ENCODE data around the gene KATNB1.
A peak's percentile ranks its signal among the peaks of the same experiment; 100 is the strongest.
"Not testable (repeated sequence)": the region's sequence is repeated elsewhere in the genome, so short reads cannot be mapped to it uniquely, and the experiment has no call there.

KATNB1 gene

DNA sequence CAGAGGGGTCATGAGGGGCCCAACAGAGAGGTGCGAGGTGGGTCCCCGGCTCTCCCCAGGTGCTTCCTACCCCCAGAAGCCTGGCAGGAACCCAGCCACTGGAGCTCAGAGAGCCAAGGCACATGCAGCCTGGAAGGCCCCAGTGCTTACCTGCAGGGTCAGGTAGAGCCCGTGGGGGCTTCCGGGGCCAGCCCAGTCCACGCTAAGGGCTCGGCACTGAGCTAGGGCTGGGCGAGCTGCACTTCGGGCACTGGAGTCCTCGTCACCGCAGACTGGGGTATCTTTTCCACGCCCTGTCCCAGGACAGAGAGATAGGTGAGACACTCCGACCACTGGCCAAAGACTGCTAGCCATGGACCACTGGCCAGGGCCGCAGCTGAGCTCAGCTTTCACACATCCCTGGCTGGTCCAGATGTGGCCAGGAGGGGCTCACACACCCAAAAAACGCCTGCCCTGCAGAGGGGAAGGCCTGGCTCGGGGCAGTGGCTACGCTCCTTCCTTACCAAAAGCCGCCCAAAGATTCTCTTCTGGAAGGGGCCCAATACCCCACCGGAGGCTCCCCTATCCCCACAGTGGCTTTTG lies 59.4 kb downstream of the KATNB1 start:
- no peak for ATAC-seq (ENCODE audit: low read depth)
- H3K9me3 Mint-ChIP-seq: no peaks in the 10 kb centered on the region

DNA sequence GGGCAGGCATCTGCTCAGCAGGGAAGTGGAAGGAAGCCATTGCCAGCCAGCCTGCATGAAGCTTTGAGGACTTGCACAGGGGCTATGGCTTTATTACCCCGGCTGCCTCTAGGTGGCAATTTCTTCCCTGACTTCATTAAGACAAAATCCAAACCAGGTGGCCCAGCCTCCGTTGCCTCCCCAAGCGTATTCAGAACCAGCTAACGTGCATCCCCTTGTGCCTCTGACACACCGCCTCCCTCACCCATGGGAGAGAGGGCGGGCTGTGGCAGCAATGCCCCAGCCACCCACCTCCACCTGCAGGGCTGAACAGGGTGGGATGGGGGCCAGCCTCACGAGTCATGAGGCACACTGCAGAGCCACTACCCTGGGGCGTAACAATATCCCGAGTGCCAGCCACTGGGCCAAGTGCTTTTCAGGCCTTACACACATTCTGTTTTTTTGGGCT lies 59.9 kb downstream of the KATNB1 start:
- Mint-ChIP-seq H3K27ac (no peak overlapping the region), H3K9me3 (no peaks in the 10 kb centered on the region), H3K4me3 (no peak overlapping the region), H3K27me3 (peaks cover 18% of the 10 kb centered on the region), H3K36me3 (no peaks in the 10 kb centered on the region), H3K4me1 (peaks cover 8% of the 10 kb centered on the region)
- ATAC-seq (ENCODE audit: low read depth) (peak; percentile 51), DNase-seq (ENCODE audit: low spot score in 2 of 2) (no peak)

More for the DNA sequence above, 59.4 kb downstream of the KATNB1 start:
- Mint-ChIP-seq H3K27me3 (peaks cover 15% of the 10 kb centered on the region), H3K27ac (no peak overlapping the region), H3K4me3 (no peak overlapping the region), H3K36me3 (no peaks in the 10 kb centered on the region), H3K4me1 (peaks cover 5% of the 10 kb centered on the region)
- DNase-seq (ENCODE audit: low spot score in 2 of 2): no peak

DNA sequence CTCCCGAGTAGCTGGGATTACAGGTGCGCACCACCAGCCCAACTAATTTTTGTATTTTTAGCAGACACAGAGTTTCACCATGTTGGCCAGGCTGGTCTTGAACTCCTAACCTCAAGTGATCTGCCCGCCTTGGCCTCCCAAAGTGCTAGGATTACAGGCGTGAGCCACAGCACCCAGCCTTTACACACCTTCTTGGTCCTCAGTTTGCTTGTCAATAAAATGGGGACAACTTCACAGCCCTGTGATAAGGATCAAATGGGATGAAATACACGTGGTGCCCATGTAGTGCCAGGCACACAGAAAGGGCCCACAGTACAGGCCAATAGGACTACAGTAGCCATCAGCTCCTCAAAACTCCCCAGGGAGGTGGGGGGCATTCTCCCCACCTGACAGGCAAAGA lies 60.4 kb downstream of the KATNB1 start:
- not testable (repeated sequence) for H3K9me3 Mint-ChIP-seq; H3K4me3 Mint-ChIP-seq; ATAC-seq (ENCODE audit: low read depth); H3K4me1 Mint-ChIP-seq; H3K36me3 Mint-ChIP-seq; H3K27ac Mint-ChIP-seq; DNase-seq (ENCODE audit: low spot score in 2 of 2)
- peaks cover 19% of the 10 kb centered on the region for H3K27me3 Mint-ChIP-seq

DNA sequence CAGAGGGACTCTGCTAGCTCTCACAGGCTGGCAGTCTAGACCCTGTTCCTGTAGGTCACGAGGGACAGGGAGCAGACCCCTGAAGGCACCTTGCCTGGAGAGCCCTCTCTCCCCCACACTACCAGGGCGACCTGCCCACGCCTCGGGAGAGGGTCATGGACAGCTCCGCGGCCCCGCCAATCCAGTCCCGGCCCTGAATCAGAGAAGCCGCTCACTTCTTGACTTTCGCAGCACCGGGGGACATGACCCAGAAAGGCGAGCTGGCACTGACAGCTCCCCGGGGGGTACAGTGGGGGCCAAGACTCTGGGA lies 61.6 kb downstream of the KATNB1 start:
- peaks cover 20% of the 10 kb centered on the region for H3K27me3 Mint-ChIP-seq

DNA sequence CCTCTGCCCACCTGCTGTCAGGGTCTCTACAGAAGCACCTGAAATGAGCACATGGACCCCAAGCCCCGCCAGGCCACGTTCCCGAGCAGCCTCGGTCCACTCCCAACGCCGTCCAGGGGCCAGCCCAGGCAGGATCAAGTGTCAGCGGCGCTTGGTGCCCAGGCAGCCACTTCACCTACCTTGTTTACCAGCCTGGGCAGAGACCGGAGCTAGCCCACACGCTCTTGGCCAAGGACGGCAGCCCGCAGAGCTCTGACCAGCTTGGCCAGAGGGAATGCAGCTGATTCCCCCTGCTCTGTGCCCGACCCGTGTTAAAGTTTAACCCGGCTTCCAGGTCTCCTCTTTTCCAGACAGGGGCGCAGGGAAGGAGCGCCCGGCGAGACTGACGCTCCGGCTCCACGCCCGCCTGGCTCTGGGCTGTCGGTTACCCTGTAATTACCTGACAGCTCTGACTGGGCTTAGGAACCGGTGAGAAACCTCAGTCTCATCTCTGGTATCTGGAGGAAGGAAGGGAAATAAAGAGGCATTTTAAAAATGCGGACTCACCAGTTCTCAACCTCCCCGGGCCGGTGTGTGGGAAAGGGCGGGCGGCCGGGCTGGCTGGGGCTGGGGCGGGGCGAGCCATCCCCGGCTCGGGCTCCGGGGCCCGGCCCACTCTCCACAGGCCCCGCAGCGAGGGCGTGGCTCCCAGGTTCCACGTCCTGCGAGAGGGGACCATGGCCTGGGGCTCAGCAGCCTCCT lies 62.1 kb downstream of the KATNB1 start:
- ATAC-seq (ENCODE audit: low read depth) (no peak), DNase-seq (ENCODE audit: low spot score in 2 of 2) (no peak)
- H3K36me3 Mint-ChIP-seq: peaks cover 2% of the 10 kb centered on the region
- peaks cover 21% of the 10 kb centered on the region for H3K27me3 Mint-ChIP-seq
- H3K4me3 Mint-ChIP-seq: no peak overlapping the region
- peaks cover 15% of the 10 kb centered on the region for H3K4me1 Mint-ChIP-seq
- no peak overlapping the region for H3K27ac Mint-ChIP-seq
- no peaks in the 10 kb centered on the region for H3K9me3 Mint-ChIP-seq

More for the DNA sequence above, 61.6 kb downstream of the KATNB1 start:
- Mint-ChIP-seq H3K27ac (no peak overlapping the region), H3K4me3 (no peak overlapping the region), H3K36me3 (no peaks in the 10 kb centered on the region), H3K4me1 (peaks cover 12% of the 10 kb centered on the region), H3K9me3 (no peaks in the 10 kb centered on the region)
- ATAC-seq (ENCODE audit: low read depth) (no peak), DNase-seq (ENCODE audit: low spot score in 2 of 2) (no peak)

DNA sequence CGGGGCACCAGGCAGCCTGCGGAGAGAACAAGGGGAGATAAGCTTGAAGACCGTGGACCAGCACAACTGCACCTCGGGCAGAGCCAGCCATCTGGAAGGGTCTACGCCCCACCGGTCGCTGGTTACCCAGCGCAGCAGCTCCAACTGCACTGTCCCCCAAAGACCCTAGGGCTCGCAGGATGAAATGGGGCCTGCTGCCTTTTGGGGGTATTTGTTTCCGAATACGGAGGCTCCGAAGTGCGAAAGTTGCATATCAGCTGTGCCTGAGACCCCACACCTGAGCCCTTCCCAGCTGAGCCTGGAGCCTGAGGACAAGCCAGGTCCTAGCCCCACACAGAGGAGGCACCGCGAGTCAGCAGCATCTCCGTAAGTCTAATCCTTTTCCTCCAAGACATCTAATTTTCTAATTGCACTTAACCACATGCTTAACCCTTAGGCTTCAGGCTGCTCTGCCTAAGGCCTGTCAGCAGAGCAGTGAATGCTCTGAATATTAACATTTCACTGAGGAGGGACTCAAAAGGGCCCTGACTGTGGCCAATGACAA lies 62.8 kb downstream of the KATNB1 start:
- H3K9me3 Mint-ChIP-seq: no peaks in the 10 kb centered on the region
- ATAC-seq (ENCODE audit: low read depth): no peak
- no peak overlapping the region for H3K4me3 Mint-ChIP-seq
- H3K36me3 Mint-ChIP-seq: peaks cover 4% of the 10 kb centered on the region
- H3K27me3 Mint-ChIP-seq: peaks cover 26% of the 10 kb centered on the region
- no peak for DNase-seq (ENCODE audit: low spot score in 2 of 2)
- no peak overlapping the region for H3K27ac Mint-ChIP-seq
- H3K4me1 Mint-ChIP-seq: peaks cover 18% of the 10 kb centered on the region

DNA sequence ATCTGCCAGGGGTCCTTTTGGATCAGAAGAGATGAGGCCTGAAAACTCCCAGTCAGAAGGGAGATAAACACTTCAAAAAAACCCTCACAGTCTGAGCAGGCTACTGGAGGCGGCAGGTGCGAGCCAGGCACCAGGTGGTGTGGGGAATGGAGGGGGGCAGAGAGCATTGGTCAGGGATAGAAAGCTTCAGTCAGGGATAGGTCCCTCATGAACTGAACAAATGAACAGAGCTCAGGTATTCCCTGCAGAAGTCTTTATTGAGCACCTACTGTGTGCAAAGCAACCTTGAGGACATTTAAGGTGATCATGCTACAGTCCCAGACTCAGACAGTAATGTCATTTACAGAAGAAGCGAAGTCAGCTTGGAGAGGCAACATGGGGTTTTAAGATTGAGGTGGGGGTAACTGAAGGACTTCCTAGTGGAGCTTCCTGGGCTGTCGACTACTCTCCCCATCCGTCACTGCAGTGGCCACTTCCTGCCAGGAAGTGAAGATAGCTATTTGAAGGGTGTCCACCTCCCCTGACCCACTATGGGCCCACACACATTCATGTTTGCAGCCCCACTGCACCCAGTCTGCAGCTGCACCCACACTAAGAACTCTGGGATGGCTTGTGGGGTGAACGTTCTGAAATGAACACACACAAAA lies 63.5 kb downstream of the KATNB1 start:
- no peak for ATAC-seq (ENCODE audit: low read depth)

DNA sequence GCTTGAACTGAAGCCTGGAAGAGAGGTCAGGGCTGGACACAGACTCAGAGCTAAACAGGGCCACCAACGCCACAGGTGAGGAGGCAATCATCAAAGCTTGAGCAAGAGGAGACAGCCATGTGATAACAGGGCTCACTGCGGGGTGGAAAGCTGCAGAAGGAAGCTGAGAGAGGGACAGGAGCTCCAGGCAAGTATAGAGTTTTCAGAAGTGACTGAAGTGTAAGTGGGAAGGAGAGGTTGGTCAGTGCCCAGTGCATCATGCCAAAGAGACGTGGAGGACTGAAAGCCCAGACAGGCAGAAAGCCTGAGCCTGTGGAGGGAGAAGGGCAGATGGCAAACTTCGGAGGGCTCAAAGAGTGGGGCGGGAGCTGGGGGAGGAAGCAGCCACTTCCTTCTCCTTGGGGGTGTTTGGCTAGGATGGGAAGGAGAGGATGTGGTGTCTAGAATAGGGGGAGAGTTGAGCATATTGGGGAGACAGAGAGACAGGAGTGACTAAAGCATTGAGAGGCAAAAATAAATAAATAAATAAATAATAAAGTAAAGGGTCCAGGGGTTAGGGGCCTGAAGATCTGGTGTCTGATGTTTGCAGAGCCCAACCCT lies 64.1 kb downstream of the KATNB1 start:
- Mint-ChIP-seq H3K4me1 (peaks cover 18% of the 10 kb centered on the region), H3K36me3 (peaks cover 4% of the 10 kb centered on the region), H3K9me3 (no peaks in the 10 kb centered on the region), H3K4me3 (no peak overlapping the region), H3K27ac (no peak overlapping the region), H3K27me3 (peaks cover 29% of the 10 kb centered on the region)
- DNase-seq (ENCODE audit: low spot score in 2 of 2) (no peak), ATAC-seq (ENCODE audit: low read depth) (no peak)

More for the DNA sequence above, 63.5 kb downstream of the KATNB1 start:
- peaks cover 26% of the 10 kb centered on the region for H3K27me3 Mint-ChIP-seq
- H3K36me3 Mint-ChIP-seq: peaks cover 4% of the 10 kb centered on the region
- H3K4me3 Mint-ChIP-seq: no peak overlapping the region
- peaks cover 18% of the 10 kb centered on the region for H3K4me1 Mint-ChIP-seq
- H3K27ac Mint-ChIP-seq: no peak overlapping the region
- no peaks in the 10 kb centered on the region for H3K9me3 Mint-ChIP-seq
- DNase-seq (ENCODE audit: low spot score in 2 of 2): no peak

DNA sequence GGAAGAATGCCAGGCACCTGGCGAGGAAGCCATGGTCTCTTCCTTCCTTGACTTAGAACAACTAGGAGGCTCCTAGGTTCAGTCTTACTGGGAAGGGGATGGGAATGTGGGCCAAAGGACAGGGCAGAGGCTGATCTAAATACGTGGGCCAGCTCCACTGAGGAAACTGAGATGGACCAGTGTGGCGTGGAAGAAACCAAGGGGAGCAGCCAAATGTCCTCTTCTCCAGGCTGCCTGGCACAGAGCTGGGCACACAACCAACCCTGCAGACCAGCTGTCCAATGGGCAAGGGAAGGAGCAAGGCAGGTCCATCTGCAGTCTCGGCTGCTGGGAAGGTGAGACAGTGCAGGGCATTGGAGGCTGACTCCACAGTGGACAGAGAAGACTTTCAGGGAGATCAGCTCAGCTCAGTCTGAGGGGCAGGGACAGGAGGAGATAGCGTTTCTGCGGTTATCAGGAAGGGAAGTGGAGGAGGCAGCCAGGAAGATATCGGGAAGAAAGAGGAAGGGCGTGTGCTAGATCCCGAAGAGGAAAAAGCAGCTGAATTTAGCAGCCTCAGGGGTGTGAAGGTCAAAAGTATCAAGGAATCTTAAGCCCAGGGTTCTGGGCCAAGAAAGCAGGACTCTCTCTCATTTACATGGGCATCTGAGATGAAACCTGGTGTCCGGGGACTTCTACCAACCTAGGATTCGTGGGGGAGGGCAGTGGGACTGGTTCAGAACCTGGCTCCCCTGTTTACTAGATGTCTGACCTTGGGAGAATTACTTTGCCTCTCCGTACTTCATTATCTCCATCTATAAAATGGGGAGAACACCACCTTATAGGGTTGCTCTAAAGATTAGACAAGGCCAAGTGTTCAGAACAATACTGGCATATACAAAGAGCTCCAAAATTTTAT lies 64.9 kb downstream of the KATNB1 start:
- Mint-ChIP-seq H3K4me3 (no peak overlapping the region), H3K9me3 (no peaks in the 10 kb centered on the region), H3K4me1 (peaks cover 18% of the 10 kb centered on the region), H3K27me3 (peaks cover 29% of the 10 kb centered on the region), H3K27ac (no peak overlapping the region), H3K36me3 (peaks cover 4% of the 10 kb centered on the region)
- DNase-seq (ENCODE audit: low spot score in 2 of 2) (no peak), ATAC-seq (ENCODE audit: low read depth) (no peak)

DNA sequence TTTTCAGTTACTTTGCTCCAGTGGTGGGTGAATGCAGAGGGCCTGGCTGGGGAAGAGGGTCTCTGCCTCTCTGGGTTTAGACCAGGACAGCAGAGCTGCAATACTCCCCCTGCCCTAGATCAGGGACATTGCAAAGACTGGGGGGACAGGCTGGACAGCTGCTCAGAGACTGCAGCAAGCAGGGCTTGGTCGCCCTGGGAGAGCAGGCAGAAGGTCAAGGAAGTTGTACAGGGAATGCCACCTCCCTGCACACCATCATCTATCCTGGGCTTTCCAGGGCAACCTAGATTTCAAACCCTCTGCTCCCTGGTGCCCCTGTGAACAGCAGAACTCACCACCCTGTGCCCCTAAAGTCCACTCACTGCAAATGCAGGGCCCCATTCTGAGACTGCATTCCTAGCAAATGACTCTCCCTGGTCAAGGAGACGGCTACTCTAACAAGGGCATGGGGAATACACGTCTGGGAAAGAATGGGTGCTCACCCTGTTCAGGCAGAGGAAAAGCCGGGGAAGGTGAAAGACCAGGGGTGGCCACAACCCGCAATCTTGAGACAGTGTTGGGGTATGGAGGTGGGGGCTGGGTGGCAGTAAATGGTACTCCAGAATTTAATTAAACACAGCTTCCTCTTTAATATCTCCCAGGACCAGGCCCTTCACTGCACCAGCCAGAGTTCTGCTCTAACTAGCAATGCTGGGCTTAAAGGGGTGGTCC lies 65.7 kb downstream of the KATNB1 start:
- no peaks in the 10 kb centered on the region for H3K9me3 Mint-ChIP-seq
- no peak overlapping the region for H3K27ac Mint-ChIP-seq
- DNase-seq (ENCODE audit: low spot score in 2 of 2) (no peak), ATAC-seq (ENCODE audit: low read depth) (no peak)
- H3K36me3 Mint-ChIP-seq: peaks cover 4% of the 10 kb centered on the region
- peaks cover 18% of the 10 kb centered on the region for H3K4me1 Mint-ChIP-seq
- no peak overlapping the region for H3K4me3 Mint-ChIP-seq
- peaks cover 31% of the 10 kb centered on the region for H3K27me3 Mint-ChIP-seq

DNA sequence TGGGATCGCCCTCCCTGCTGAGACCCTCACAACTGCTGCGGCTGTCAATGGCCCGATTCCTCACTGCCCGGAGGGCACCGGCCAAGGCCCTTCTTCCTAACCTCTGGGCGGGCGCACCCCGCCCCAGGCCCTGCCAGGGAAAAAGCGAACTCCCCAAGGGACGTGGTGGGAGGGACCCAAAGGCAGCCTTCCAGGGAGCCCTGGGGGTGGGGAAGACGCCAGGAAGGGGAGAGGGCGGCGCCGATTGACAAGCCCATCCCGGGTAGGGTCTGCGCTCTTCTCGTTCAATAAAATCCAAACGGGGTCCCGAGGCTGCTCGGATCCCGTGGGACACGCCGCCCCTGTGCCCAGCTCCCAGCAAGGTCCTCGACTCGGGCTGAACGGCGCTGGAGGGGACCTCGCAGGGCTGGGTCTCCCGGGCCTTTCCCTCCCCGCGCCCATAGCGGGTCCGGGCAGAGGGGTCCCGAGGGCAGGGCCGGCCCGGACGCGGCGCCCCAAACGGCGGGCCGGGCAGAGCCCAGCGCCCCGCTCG lies 66.3 kb downstream of the KATNB1 start:
- ATAC-seq (ENCODE audit: low read depth): peak; percentile 8
- Mint-ChIP-seq H3K4me1 (peaks cover 18% of the 10 kb centered on the region), H3K36me3 (peaks cover 4% of the 10 kb centered on the region), H3K27ac (no peak overlapping the region), H3K27me3 (peaks cover 32% of the 10 kb centered on the region), H3K9me3 (no peaks in the 10 kb centered on the region), H3K4me3 (no peak overlapping the region)
- DNase-seq (ENCODE audit: low spot score in 2 of 2): no peak

DNA sequence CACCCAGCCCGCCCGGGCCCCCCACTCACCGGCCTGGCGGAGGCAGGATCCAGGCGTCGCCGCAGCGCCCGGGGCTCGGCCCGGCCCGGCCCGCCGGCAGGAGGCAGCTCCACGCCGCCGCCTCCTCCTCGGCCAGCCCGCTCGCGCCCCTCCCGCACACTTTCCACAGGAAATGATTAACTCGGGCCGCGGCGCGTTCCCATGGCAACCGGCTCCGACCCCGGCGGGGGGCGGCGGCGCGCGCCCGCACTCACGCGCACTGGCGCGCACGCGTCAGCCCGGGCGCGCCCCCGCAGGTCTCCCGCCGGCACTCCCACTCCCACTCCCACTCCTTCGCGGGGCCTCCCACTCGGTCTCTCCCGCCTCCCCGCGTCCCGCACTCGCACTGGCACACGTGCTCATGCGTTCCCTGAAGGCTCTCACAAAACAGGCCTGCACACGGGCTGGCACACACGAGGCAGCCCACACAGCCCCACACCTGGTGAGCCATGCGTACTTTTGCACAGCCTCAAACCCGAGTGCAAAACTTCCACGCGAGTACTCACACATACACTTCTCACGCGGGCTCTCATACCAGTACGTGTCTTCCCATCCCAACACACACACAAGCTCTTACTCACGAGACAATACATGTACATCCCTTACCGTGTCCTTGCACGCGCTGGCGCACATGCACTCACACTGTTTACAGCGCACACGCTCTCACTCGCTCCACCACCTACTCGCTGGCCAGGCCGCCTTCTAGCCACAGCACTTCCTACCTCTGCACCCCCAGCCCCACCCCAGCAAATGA lies 67.0 kb downstream of the KATNB1 start, which contains the start of gene KIFC3:
TSS of gene KIFC3 (minus strand) at position 151 of the 793 bp plus-strand sequence. CDS start 4,248 bp downstream, outside the sequence.
- Mint-ChIP-seq H3K4me1 (peaks cover 18% of the 10 kb centered on the region), H3K4me3 (peak within 1 kb of the TSS; percentile 93), H3K27ac (peak within 1 kb of the TSS; percentile 71), H3K9me3 (no peaks in the 10 kb centered on the region), H3K36me3 (peaks cover 4% of the 10 kb centered on the region), H3K27me3 (peaks cover 31% of the 10 kb centered on the region)
- peak in 1 of 2 donors; percentile 11 for DNase-seq (ENCODE audit: low spot score in 2 of 2)
- ATAC-seq (ENCODE audit: low read depth): peak; percentile 65

All from memory B cell (primary cell).